ENCODE measurements around the gene RALB. TPM values are rescaled to one million over a fixed set of nuclear protein-coding genes. Genes with fewer than 3 reads are reported as not detected.
A peak's percentile ranks its signal among the peaks of the same experiment; 100 is the strongest.

RALB gene, protein sequence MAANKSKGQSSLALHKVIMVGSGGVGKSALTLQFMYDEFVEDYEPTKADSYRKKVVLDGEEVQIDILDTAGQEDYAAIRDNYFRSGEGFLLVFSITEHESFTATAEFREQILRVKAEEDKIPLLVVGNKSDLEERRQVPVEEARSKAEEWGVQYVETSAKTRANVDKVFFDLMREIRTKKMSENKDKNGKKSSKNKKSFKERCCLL
- polyA plus RNA-seq (ENCODE audit: insufficient read length): 48.5 TPM

GRCh38 chr2:120252225-120253020 is at the start of gene RALB:
Gene RALB, plus strand, starts transcription at chr2:120252852. Its CDS starts 25,813 bp downstream, at chr2:120278665.
- DNase-seq: peak; percentile 100

GRCh38 chr2:120203251-120204021 is 49.2 kb upstream of the RALB start:
- DNase-seq: peak; percentile 68

- no peak for DNase-seq
Observed at GRCh38 chr2:120204022-120204405, 48.6 kb upstream of the RALB start.

- no peak for DNase-seq
Observed at GRCh38 chr2:120204417-120204816, 48.2 kb upstream of the RALB start.

GRCh38 chr2:120204945-120205670 is 47.5 kb upstream of the RALB start:
- no peak for DNase-seq

DNA sequence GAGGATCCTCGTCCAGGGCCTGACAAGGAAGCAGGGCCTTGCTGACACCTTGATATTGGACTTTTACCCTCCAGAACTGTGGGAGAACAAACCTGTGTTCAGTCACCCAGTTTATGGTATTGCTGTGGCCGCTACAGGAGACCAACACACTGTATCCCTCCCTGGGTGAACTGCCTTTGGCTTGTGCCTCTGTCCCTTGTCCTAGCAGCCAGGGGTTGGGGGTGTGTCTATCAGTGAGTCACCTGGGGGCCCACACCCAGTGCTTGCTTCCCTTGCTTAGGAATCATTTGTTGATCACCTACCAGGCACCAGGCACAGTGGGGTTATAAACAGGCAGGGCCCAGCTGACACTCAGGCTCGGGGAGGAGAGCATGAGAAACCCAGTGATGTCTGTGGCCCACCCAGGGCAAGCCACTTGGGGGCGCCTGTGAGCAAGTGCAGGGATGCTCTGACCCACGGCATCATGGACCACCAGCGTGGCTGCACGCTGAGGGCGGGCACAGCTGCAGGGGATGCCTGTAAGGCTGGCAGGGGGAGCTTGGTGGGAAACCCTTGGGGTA is 46.5 kb upstream of the RALB start:
- no peak for DNase-seq

GRCh38 chr2:120208381-120209353 is 44.0 kb upstream of the RALB start:
- no peak for DNase-seq

DNA sequence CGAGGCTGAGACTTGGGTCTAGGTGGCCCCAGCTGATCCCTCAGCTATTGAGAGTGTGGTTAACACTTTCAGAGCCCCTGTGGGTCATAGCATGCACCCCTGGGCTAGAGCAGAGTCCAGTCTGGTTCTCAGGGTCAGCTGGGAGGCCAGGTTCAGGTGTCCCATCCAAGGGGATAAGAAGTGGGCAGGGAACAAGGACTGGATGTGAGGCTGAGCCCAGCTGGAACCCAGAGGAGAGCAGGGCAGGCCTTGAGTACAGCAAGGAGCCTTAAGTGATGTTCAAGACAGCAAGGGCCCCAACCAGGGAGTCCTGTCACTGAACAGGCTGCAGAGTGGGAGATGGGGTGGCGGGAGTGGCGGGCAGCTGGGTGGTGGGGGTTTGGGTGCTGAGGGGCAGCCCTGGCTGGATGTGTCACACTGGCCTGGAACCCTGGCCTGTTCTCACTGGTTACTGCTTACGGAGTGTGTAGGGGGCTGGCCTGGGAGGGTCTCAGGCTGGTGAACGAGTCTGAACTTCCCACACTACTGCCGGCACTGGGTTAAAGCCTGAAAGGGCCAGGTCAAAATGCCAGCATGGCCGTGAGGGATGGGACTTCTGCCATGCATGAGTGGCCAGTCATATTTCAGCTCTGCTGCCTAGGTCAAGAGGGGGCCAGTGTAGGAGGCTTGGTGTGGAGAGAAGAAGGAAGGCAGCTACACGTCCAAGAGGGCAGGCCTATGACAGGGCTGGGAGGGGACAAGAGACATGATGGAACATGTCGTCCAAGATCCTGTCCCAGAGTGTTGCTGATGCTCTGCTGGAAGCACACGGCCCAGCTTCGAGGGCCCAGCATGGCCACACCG is 43.0 kb upstream of the RALB start:
- no peak for DNase-seq

DNA sequence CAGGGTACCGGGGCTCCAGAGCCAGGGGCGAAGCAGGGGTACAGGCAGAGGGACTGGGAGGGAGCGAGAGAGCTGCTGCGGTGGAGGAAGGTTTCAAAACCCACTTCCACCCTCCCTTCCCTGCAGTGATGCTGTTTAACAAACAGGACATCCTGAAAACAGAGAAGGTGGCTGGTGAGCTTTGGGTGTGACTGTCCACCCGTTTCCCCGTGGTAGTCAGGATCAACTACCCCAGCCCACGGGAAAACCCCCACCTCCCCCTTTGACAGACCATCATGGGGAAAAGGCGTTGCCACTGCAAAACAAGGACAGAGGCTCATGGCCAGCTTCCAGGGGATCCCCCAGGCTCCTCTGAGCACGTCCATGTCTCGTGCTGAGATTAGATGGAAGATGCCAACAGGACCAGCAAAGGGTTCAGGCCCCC is 42.4 kb upstream of the RALB start:
- DNase-seq: no peak

DNA sequence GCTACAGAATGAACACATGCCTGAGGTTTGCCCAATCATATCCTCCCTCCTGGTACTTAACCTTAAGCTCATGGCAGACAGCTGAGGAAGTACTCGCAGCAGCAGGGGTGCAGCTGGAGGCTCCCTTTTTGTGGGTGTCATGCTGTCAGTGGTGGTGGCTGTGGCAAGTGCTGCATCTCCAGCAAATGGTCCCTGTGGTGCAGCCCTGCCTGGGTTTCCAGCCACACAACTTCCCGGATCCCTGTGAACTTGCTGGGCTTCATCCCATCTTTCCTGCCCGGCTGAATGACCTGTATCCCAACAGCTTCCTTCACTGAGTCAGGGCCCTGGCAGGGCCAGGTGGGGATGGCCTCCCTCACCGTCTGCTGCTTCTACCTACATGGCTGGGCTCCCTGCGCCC is 34.5 kb upstream of the RALB start:
- no peak for DNase-seq

- no peak for DNase-seq
Observed at GRCh38 chr2:120219291-120219690, 33.4 kb upstream of the RALB start.

DNA sequence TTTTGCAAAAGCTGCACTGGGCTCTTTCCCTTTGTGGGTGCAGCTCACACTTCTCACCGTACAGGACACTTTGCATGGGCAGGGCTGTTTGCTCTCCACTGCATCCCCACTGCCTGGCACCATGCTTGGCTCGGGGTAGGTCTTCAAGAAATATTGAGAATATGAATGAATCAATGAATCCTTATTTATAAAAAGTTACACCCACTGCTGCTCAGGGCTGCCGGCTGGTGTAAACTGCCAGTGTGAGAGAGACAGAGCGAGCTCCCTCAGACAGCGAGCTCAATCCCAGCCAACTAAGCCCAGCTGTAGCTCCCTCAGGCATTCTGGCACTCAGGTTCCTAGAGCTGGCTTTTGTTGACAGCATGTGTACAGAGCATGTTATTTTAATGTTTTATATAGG is 32.9 kb upstream of the RALB start:
- no peak for DNase-seq

GRCh38 chr2:120220756-120221155 is 31.9 kb upstream of the RALB start:
- no peak for DNase-seq

- DNase-seq: no peak
Observed at GRCh38 chr2:120221616-120222015, 31.0 kb upstream of the RALB start.

DNA sequence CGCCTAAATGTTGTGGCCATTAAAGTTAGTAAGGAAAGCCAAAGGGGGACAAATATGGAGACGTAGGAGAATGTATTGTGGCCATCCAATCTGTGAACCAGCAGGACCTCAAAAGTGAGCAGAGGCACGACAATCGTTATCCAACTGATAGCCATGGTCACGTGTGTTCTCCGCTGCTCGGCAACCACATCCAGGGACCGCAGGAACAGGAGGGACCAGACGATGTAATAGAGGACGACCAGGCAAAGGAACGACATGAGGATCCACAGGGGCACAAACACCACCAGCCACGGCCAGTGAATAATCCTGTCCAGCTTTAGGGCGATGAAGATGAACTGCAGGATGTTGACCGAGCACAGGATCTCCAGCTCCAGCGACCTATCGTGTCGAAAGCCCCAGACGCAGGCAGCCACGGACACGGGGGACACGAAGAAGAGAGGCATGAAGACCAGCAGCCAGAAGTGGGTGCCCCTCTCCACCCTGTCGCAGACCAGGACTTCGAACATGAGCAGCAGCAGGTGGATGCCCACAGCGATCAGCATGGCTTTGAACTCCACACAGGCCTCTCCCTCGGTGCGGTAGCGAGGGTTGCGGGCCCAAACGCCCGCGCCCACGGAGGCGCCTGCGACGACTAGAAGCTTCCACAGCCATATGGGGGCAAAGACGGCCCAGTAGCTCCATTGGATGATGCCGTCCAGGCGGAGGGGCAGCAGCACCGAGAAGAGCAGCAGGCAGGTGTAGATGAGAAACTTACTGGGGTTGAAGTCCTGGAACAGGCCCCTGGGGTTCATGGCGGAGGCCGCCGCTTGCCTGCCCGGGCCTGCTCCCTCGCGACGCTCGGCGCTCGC is 30.2 kb upstream of the RALB start:
- no peak for DNase-seq

GRCh38 chr2:120223034-120223912 is 29.4 kb upstream of the RALB start, which contains the start of gene TMEM185B:
Gene TMEM185B, minus strand, starts transcription at chr2:120223400. Its CDS starts 424 bp downstream, at chr2:120222976.
- peak; percentile 83 for DNase-seq

DNA sequence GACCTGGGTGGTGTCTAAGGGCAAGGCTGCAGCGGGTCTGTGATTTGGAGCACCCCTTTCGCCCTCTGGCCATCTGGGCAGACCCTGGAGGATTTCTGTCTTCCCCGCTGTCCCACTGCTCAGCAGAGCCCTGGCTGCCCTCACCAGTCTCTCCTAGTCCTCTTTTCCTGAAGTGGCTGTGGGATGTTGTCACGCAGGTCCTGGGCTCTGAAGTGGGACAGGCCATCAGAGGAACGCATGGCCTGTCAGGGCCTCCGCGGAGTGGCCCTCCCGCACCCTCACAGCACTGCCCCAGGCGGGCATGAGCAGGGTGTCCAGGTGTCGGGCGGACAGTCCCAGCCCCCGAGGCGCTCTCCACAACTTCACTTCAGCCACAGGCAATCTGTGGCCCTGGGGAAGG is 28.4 kb upstream of the RALB start:
- DNase-seq: no peak
